Inflammatory macrophage treated with lipopolysaccharide for 1 hour (primary cell): ENCODE measurements around the gene MYRIP.

ENCODE experiments used
- DNase-seq, 2 donors: peaks; one replicate each; pipeline ENCODE4 v3.0.0-alpha.2; 2020 to 2022

The MYRIP gene

DNA sequence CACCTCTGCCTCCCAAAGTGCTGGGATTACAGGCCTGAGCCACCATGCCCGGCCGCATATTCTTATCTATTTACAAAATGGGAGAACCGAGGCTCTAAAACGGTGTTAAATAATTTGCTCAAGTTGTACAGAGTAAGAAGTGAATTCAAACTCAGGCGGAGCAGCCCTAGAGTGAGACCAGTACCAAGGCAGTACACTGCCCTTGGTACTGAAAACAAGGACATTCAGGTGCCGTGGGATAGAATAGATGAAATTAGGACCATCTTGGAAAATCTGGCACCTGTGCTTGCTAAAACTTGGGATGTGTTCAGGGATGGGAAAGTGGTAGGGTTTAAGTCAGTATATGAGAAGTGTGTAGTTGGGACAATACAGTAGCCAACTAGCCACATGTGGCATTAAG is 100.7 kb downstream of the MYRIP start:
- no peak for DNase-seq

- no peak for DNase-seq
Observed at GRCh38 chr3:39910826-39911464, 101.5 kb downstream of the MYRIP start.

GRCh38 chr3:39911465-39912309 is 102.3 kb downstream of the MYRIP start:
- DNase-seq, result no peak

- DNase-seq, result no peak
Observed at GRCh38 chr3:39915027-39915426, 105.6 kb downstream of the MYRIP start.

- DNase-seq, result no peak
Observed at GRCh38 chr3:39917065-39917773, 107.8 kb downstream of the MYRIP start.

- no peak for DNase-seq
Observed at GRCh38 chr3:39919281-39919680, 109.9 kb downstream of the MYRIP start.

GRCh38 chr3:39920271-39920670 is 110.9 kb downstream of the MYRIP start:
- DNase-seq, result no peak

DNA sequence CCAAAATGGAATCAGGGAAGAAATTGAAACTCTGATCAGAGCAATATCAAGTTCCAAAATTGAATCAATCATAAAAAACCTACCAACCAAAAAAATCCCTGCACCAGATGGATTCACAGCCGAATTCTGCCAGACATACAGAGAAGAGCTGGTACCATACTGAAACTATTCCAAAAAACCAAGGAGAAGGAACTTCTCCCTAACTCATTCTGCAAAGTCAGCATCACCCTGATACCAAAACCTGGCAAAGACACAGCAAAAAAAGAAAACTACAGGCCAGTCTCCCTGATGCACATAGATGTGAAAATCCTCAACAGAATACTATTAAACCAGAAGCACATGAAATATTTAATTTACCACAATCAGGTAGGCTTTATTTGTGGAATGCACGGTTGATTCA is 118.1 kb downstream of the MYRIP start:
- DNase-seq, result no peak

DNA sequence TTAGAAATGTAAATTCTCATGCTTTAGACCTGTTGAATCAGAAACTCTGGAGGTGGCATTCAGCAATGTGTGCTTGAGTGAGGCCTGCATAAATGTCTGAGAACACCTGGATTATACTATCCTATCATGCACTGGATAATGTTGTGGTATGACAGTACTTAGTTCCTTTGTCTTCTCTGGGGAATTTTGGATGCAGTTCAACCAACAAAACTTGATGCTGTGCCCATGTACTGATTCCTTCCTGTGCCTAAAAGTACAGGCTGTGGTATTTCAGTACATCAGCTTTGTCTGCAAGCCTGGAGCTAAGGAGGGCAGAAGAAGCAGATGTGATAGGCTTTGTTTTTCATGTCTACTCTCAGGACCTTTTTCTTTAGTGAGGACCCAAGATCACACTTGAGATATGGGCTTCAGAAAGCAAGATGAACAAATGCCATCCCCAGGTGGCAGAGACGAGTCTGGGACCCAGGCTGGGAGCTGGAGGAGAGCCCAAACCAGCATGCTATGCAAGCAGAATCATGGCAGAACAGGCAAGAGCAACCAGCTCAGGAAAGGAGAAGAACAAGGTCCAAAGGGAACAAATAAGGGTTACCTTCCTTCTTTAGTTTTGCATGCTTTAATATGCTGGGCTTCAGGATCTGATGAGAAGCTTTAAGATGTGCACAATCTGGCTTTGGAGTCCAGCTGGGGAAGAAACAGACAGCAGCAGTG is 124.7 kb downstream of the MYRIP start:
- DNase-seq, result no peak

DNA sequence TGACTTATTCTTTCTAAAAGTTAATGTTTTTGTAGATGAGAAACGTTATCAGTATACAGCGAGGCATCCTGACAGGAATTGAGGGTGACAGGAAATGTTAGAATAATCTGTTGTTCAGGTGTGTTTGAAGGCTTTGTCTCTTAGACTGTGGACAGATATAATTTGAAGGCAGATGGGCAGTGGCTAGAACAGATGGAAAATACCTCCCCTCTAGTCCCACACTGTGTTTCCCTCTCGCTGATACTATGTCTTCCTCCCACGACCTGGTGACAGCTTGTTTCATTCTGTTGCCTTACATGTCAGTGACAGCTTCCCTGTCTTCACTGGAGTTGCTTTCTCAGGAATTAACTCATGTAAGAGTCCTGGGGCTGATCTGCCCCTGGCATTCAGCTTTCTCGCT is 125.3 kb downstream of the MYRIP start:
- no peak for DNase-seq

DNA sequence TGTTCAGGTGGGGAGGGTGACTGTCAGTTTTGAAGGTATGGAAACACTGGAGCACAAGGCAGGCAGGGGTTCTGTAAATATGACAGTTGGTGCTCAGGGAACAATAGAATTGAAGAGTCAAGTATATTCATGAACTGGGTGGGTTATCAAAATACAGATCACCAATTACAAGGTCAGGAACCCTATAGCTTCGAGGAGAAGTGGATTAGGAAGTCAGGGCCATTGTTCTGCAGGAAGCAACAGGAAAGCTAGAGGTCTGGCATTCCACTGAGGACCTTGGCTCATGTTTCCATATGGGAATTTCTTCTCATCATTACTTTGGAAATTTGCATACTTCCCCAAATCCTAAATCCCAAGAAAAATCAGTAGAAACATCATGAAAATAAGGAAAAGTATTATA is 125.9 kb downstream of the MYRIP start:
- DNase-seq, result no peak

GRCh38 chr3:39936848-39937247 is 127.4 kb downstream of the MYRIP start:
- no peak for DNase-seq

DNA sequence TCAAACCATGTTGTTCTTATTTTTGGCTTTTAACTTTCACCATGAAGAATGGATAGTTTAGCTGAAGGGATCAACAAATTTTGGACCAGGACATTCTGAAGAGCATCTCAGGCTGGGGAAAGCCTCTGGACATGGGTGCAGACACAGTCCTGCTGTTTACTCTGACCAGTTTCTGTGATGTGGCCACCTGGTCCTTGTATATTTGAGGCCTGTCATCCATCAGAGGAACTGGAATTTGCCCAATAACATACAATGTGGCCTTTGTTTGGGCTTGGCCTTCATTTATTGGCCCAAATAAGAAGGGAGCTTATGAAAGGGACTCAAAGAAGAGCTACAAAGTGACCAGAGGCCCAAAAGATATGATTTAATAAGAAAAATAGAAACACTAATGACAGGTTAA is 127.9 kb downstream of the MYRIP start:
- no peak for DNase-seq

DNA sequence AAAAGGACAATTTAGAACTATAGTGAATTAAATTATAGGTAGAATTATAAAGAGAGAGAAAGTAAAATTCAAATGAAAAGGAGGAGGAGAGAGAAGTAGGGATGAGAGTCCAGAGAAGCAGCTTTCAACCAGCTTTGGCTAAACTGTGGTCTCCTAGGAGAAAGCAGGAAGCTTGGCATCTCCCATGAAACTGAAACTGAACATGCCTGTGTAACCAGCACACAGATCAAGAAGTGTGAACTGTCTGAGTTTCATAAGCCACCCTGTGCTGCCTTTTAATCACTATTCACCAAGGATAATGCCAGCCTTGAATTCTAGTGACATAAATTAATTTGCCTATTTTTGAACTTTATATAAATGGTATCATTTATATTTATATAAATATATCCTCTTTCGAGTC is 128.5 kb downstream of the MYRIP start:
- peak in 1 of 2 donors; percentile 3 for DNase-seq

GRCh38 chr3:39941931-39942330 is 132.5 kb downstream of the MYRIP start:
- DNase-seq, result no peak

GRCh38 chr3:39960515-39961191 is 151.2 kb downstream of the MYRIP start:
- DNase-seq, result no peak

DNA sequence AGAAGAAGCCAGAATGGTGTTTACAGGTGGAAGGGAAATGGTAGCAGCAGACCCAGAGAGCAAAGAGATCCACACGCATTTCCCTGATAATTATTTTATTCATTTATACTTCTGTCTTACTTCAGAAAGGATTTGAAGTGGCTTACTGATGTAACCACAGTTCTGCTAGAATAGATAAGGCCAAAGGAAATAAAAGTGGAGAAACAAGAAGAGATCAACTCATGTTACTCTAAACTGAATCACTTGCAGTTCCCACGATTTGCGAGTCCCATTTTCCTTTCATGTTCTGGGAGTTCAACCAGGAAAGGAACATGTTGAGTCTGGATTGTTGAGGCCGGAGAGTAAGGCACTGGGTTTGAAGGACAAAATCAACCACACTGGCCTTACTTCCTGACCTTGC is 151.8 kb downstream of the MYRIP start:
- DNase-seq, result no peak

GRCh38 chr3:39962581-39962980 is 153.2 kb downstream of the MYRIP start:
- no peak for DNase-seq

DNA sequence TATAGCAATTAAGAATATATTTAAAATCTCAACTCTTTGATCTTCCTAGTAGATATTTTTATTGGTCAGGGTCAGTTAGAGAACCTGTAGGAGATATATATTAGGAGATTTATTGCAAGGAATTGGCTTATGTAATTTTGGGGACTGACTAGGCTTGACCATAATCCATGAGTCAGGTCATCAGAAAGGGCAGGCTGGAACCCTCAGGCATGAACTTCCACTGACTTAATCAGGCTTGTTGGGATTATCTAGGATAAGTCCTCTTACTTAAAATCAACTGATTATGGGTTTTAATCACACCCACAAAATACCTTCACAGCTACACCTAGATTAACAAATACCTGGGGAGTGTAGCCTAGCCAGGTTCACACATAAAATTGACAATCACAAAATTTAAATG is 156.1 kb downstream of the MYRIP start:
- DNase-seq, result no peak

DNA sequence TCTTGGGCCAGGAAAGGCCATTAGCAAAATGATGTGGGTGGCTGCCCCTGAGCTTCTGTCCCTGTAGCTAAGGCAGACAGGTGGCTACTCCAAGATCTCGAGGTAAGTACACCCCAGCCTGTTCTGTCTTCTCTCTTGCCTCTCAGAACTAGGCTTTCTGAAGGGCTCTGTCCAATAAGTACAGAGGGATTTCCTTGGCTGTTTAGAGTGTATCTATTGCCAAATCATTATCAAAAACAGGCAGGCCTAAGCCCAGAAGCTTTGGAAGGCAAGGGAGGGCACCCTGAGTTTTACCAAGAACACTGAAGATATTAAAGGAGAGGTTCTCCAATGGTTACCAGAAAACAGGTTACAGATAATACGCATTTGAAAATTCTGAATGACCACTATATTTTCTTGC is 156.6 kb downstream of the MYRIP start:
- no peak for DNase-seq

DNA sequence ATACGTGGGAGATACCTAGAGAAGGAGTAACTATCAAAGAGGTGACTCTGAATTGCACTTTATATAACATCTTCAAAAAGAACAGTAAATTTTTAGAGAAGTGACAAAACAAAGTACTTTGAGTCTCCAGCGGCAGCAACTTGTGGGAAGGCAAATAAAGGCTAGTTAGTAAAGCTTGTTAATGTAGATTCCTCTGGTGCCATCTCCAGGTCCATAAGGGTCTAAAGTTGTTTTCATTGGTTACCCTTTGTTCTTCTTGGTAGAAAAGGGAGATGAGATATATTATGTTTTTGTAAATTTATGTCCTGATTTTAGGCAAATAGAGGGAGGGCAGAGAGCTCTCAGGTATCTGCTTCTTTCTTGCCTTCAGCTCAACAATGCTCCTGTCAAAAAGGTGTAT is 161.6 kb downstream of the MYRIP start:
- no peak for DNase-seq

DNA sequence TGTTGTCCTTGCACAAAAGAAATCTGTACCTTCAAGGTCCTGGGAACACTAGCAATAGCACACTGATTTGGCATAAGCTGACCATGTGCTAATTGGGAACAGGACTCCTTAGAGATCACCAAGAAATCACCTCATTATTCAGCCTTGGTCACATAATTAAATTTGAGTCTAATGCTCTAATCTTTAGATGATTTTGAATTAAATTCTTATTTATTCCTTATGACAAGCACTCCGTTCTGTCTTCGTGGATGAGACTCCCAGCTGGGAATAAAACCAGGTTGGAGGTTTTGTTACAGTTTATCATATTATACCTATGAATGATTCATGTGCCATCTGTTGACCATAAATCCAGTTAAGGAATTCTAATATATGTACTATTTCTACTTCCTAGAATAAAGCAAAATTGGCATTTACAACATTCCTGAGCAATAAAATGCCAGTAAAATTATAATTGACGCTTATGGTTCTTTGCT is 162.2 kb downstream of the MYRIP start:
- DNase-seq, result no peak

DNA sequence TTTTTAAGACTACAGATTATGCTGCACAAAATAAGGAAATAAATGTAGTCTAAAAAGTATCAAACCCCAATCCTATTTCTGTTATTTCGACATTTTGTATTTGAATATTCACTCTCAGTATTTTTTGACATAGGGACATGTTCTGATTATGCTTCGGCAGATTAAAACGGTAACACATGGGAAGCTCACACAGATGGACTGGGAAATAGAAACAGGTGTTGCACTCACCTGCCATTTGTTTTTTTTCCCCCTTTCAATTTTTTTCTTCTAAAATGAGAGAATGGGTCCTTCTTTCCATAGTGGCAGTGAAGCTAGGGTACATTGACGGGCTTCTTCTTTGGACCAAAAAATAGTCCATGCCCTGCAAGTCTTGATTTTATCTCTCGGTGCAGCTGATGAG is 163.1 kb downstream of the MYRIP start:
- DNase-seq, result no peak
